GM19468 (cell line): ENCODE data around the gene UBE2A.

Source experiments
- ATAC-seq: cut with Tn5 transposase; IDR thresholded peaks from one replicate; pipeline ENCODE4 v1.9.1; 2021; ENCODE audit warnings: mild to moderate bottlenecking, moderate library complexity, moderate number of reproducible peaks; ENCODE audit not compliant: unreplicated experiment; ENCODE audit errors: extremely low read depth

The UBE2A gene

DNA sequence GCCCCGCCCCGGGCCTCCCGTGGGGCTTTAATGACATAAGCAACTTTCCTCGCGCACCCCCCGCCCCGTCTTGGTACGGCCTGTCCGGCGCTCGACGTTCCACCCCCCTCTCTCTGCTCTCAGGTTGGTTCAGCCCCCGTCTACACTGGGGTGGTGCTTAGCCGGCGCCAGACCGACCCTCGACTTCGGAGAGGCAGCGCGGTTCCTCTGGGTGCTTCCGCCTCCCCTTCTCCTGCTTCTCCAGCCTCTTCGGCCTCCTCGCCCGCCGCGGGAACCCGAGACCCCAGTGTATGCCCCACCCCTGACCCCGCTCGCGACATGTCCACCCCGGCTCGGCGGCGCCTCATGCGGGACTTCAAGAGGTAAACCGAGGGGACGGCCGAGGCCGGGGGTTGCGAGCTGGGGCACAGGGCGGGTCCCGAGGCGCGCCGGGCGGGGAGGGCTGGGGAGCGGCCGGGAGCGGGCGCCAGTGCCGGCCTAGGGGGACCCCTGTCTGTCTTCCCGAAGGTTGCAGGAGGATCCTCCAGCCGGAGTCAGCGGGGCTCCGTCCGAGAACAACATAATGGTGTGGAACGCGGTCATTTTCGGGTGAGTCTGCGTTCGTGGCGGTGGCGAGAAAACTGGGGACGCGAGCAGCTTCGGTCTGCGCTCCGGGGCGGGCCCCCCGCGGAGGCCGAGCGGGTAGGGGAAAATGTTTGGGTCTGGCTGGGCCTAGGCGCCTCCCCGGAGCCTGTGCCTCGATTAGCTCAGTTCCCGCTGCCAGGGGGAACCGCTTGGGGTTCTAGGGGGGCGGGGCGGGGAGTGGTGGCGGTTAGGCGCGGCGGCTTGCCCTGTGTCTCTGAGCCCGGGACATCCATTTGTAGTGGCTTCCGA, at the start of gene UBE2A:
TSS of gene UBE2A (plus strand) at position 170 of the 873 bp plus-strand sequence. CDS start at position 319, 149 bp downstream.
- peak; percentile 19 for ATAC-seq

DNA sequence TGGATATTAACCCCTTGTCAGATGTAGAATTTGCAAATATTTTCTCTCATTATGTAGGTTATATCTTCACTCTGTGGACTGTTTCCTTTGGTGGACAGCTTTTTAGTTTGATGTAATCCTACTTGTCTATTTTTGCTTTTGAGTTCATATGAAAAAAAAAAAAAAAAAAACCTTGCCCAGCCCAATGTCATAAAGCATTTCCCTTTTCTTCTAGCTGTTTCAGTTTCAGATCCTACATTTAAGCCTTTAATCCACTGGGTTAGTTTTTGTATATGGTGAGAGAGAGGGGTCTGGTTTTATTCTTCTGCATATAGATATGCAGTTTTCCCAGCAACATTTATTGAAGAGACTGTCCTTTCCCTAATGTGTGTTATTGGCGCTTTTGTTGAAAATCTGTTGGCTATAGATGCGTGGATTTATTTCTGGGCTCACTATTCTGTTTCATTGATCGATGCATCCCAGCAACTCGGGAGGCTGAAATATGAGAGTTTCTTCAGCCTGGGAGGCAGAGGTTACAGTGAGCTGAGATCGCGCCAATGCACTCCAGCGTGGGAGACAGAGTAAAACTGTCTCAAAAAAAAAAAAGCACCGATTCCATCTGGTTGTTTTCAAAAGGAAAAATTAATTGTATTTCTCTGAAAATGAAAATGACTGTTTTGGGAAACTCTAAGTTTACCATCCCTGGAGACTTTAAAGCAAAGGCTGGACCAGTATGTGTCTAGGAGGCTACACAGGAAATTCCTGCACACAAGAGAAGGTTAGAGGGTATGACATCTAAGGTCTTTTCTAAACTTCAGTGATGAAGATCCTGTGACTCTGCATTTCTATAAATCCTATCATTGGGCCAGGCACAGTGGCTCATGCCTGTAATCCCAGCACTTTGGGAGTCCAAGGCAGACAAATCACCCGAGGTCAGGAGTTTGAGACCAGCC, 44.8 kb upstream of the UBE2A start:
- ATAC-seq: no peak

DNA sequence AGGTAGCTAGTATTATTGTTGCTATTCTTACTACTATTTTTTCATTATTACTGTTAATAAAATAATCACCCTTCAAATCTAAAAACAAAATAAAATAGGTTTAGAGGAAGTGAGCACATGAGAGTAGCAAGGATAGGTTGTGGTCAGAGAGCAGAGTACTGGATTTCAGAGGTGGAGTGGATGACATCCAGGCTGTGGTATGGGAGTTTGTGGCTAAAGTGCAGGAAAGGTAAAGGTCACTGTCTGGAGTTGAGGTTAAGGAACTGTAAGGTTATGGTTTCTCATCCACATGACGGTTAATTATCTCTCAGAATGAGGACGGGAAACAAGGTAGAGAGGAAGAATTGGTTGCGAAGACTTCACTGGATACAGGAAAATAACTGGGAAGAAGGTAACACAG, 36.9 kb upstream of the UBE2A start:
- no peak for ATAC-seq

DNA sequence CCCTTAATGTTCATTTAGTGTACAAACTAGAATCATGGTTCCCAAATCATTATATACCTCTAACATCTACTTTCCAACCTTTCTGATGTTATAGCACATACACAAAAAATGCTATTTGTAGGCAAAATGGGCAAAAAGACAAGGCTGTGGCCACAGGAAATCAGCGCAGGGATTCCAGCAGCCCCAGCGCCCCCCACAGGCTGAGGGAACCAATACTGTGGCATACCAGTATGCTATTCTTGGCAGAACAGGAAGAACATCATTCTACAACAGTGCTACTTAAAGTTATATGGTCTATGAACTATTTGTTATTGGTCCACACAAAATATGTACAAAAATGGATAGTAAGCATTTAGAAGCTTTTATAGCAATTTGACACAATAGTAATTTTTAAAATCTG, 34.5 kb upstream of the UBE2A start:
- ATAC-seq: no peak

DNA sequence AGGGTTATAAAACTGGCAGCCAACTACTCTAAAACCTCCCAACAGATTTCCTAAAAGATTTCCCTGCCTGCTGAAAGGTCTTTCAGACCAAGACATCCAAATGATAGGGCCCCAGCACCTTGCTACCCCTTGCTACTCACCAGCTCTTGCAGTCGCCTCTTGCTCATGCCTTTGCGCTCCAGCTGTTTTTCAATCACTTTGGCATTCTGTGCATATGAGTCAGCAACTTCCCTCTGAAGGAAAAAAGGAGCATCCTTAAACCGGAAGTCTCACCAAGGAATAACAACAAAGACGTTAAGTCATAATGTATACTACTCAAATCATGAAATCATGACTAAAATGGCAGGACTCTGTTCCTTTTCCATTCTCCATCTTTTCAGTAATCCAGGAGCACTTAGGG, 33.2 kb upstream of the UBE2A start:
- ATAC-seq: no peak

DNA sequence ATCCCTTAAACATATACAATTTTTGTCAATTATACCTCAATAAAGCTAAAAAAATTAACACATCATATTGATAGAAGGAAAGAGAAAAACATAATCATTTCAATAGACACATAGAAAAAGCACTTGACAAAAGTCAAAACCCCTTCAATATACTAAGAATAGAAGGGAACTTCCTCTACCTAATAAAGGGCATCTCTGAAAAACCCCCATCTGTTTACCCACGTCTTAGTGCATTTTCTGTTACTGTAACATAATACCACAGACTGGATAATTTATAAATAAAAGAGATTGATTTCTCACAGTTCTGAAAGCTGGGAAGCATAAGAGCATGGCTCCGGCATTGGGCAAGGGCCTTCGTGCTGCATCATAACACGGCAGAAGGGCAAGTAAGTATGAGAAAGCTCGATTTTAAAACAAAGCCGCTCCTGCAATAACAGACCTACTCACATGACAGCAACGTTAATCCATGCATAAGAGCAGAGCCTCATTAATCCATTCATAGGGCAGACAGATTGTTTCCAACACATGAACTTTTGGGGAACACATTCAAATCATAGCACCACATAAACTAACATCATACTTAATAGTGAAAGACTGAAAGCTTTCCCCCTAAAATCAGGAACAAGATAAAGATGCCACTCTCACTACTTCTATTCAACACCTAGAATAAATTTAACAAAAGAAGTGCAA, 24.9 kb upstream of the UBE2A start:
- no peak for ATAC-seq

DNA sequence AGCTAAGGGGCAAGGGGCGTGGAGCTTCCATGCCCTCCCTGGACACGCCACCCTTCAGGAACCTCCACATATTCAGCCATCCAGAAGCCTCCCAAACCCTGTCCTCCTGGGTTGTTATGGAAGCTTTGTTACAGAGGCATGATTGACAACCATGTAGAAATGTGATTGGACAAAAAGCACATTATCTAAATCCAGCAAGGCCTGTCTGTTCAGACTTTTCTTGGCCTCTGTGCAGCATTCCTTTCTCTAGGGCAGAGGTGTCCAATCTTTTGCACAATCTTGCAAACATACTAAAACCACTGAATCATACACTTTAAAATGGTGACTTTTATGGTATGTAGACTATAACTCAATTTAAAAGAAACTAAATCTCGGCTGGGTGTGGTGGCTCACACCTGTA, 21.9 kb upstream of the UBE2A start:
- no peak for ATAC-seq

DNA sequence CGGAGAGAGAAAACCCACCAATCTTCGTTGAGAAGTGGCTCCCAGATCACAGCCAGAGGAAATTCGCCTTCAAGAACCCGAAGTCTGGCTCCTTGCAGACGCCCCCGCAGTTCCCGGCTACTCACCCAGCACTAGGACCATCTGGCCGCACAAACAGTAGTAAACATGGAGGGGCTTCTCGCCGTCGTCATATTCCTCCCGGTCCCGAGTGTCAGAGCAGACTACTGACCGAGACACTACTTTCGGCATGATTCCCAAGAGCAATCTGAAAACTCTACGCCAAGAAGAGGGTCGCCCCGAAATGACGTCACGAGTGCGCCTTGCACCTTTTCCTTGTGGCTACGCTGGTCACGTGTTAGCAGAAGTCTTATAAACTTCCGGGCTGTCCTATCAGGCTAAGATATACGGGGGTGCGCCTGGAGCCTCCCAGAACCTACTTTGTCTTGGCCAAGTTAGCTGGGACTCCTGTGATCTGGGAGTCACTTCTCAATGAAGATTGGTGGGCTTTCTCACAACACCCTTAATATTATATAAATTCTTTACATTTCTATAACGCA, 9.2 kb upstream of the UBE2A start, which contains the start of gene STEEP1:
TSS of gene STEEP1 (minus strand) at position 303 of the 557 bp plus-strand sequence. CDS start at position 249, 54 bp downstream.
- peak; percentile 65 for ATAC-seq

DNA sequence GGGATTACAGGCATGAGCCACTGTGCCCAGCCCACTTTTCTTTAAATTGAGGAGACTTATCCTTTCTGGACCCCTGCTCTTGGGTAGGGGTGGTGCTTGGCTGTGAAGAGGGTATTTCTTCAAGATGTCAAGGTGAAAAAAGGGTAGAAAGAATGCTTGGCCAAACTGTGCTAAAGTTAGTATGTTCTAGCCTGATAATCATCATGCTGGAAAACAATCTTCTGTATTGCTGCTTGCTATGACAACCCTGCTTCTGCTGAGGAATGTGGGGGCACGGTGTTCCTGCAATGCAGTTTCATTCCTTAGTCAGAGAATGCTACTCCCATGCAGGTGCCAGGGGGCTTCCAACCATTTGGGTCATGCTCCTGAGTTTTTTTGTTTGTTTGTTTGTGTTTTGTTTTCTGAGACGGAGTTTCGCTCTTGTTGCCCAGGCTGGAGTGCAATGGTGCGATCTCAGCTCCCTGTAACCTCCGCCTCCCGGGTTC, 4.0 kb upstream of the UBE2A start:
- no peak for ATAC-seq

DNA sequence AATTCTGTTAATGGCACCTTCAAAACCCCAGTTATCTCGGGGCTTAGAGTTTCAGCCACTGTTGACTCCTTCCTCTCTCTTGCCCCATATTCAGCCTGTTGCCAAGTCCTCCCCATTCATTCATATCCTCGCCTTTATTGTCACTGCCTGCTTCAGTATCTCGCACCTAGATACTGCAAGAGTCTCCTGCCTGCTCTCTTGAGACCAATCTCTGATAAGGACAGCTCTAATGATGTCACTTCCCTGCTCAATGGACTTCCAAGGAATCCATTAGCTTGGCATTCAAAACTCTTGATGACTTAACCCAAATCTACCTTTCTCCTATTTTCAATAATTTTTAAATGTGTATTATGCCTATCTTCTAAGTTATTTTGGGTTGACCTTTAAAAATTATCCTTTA, 1.1 kb upstream of the UBE2A start:
- no peak for ATAC-seq

DNA sequence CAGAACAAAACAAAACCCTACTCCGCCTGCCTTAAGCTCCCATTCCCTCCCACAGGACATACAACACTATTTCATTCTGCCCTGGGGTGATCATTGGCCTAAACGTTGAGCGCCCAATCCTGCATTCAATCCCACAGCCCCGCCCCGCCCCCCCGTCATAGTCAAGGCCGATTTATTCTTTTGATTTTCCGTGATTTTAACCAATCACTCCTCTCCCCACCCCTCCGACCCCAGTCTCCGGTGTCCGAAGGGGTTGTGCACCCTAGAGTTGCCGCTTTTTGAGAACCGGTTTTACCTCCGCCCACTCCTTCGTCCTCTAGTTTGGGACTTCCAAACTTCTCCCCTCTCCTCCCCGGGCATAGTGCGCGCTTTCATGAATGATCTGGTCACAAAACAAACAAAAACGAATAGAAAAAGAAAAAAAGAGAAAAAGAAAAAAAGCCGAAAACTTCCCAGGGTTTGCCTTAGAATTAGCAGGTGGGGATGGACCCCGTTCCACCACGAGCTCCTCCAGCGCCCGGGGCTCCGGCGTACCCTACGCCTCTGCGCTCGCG, 446 bp upstream of the UBE2A start:
- peak; percentile 35 for ATAC-seq

DNA sequence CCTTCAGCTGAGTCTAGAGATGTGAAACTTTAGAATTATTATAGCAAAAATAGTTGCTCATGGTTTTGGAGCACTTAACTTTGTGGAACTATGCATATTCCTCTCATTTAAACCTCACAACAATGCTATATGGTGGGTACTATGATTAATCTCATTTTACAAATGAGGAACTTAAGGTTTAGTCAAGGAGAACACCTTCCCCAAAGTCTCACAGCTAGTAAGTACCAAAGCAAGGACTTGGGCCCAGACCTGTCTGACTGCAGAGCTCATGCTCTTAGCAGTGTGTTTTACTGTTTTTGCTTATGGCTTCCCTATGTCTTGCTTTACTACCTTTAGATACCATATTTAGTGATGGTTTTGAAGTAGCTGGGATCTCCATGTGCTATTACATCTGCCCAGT, 5.1 kb downstream of the UBE2A start:
- no peak for ATAC-seq

DNA sequence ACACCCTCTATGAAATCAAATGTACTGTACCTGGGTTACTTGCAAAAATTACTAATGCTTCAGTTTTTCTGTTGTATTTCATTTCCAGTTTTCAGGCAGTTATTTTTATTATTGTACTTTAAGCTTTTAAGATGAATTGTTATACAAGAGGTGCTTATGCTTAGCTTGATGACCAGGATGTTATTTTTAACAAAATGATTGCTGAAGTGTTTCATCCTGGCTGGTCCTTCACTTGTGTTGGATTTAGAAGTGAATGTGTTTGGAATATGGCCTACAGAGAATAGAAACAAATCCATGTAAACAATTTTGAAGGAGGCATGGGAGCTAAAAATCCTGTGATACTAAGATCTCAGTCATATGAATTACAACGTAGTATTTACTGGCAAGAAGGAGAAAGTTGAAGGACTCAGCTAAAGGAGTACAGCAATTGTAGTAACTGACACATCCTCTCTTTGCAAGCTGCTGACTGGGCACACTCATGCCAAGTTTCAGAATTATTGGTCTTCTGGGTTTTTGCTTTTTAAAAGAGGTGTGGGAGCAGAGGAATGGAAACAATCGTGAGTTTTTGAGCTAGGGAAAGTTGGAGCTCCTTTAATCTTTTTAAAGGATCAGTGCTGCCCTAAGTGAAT, 9.2 kb downstream of the UBE2A start:
- no peak for ATAC-seq

DNA sequence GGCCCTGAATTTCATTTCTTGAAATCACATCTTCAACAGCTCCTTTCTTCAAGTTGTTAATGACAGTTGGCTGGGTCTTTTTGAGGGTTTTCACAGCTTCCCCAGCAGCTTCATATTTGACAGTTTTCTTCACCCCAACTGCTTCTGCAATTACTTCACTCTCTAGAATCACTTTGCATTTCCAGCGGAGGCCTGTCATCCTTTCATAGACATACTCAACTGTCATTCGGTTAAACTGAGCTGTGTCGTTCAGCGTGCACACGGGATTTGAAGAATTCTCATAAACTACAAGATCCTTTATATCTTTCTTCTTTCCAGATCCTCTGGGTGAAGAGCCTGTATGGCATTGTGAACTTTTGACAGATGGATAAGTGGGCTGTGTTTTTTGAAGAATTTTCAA, 15.4 kb downstream of the UBE2A start:
- ATAC-seq: no peak

DNA sequence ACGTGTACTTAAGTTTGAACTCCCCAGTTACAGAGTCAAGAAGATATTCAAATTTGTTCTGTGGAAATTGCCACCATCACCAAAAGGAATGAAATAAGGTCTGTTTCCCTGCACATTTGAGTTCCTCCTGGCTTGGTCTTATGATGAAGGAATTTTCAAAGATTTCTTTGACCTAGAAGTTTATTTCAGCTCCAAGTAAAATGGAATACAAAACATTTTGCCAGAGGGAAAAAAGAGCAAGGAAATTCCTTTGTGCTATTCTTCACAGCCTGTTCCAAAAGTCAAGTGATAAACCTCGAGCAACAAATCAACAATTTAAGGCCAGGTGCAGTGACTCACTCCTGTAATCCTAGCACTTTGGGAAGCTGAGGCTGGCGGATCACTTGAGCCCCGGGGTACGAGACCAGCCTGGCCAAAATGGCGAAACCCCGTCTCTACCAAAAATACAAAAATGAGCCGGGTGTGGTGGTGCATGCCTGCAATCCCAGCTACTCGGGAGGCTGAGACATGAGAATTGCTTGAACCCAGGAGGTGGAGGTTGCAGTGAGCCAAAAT, 28.4 kb downstream of the UBE2A start:
- ATAC-seq: no peak

DNA sequence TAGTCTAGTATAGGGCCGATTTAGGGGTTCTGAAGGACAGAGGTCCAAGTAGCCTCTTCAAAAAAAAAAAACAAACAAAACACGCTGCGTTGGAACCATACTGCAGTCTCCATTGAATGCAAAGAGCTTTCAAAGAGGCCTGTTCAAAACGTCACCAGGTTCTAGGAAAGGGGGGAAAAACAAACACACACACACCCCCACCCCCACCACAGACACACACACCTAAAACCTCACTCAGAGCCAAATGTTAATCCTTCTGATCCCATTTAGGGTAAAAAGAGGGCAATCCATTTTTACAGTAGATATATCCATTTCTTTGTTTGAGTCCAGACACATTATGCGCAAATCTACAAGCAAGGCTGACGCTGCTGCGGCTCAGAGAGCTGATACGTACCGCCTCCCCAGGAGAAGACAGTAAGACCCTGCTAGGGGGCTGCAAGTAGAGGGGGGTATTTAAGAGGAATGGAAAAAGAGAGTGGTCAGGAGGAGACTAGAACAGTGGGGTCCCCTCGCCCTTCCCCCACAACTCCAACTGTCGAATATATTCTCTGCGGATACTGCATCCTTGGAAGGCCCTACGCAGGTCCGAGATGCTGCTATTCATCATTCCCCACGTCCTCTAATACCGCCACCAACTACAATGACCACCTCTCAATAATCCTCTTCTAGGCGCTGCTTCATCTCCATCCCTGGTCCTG, 30.6 kb downstream of the UBE2A start:
- no peak for ATAC-seq

DNA sequence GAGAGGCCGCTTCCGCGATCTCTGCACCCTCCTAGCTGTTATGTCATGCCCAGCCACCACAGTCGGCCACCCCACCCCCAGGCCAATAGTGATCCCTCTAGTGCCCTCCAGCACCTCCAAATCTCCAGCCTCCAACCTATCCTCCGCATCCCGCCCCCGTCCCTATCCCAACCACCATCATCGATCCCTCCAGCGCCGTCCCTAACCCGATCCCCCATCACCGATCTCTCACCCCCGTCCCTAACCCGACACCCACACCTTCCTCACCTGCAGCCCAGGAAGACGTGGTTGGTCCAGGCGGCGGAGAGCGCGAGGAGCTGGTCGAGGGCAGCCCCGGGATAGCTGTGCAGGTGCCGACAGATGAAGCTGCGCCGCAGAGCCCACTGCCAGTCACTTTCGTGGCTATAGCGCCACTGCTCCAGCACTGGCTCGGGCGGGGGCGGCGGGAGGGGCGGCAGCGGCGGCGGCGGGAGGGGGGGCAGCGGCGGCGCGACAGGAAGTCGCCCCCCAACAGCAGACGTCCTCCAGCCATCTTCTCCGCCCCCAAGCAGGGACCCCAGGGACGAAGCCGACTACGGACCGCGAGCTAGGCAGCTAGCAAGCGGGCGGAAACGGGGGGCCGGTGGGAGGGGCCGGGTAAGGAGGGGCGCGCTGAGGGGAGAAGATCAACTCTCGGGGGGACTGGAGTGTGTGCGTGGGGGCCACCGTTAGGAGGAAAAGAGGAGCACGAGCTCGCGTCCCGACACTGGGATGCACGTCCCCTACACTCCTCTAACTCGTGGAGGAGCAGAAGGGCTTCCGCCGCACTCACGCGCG, 31.3 kb downstream of the UBE2A start:
- ATAC-seq: no peak
